T-helper 22 cell (primary cell): Measurements from ENCODE around the gene FABP2.
"Not testable (repeated sequence)": the region's sequence is repeated elsewhere in the genome, so short reads cannot be mapped to it uniquely, and the experiment has no call there.

ENCODE experiments used
- DNase-seq: peaks from one replicate; pipeline ENCODE4 v3.0.0-alpha.2; 2020; ENCODE audit warnings: low read depth

Gene FABP2

GRCh38 chr4:119310826-119311225 is 11.1 kb downstream of the FABP2 start:
- DNase-seq: no peak

GRCh38 chr4:119307606-119308005 is 14.3 kb downstream of the FABP2 start:
- DNase-seq: no peak

GRCh38 chr4:119304431-119304830 is 17.5 kb downstream of the FABP2 start:
- no peak for DNase-seq

- DNase-seq: no peak
Measured at GRCh38 chr4:119303587-119304305, 18.2 kb downstream of the FABP2 start.

- no peak for DNase-seq
Measured at GRCh38 chr4:119302073-119302832, 19.7 kb downstream of the FABP2 start.

GRCh38 chr4:119300101-119300978 is 21.6 kb downstream of the FABP2 start:
- DNase-seq: peak; percentile 76

GRCh38 chr4:119299741-119300100 is 22.2 kb downstream of the FABP2 start:
- no peak for DNase-seq

GRCh38 chr4:119299260-119299671 is 22.7 kb downstream of the FABP2 start:
- no peak for DNase-seq

- DNase-seq: no peak
Measured at GRCh38 chr4:119297795-119298194, 24.1 kb downstream of the FABP2 start.

GRCh38 chr4:119296356-119296755 is 25.6 kb downstream of the FABP2 start:
- DNase-seq: no peak

- no peak for DNase-seq
Measured at GRCh38 chr4:119290598-119290997, 31.3 kb downstream of the FABP2 start.

- no peak for DNase-seq
Measured at GRCh38 chr4:119289313-119289712, 32.6 kb downstream of the FABP2 start.

GRCh38 chr4:119286377-119287002 is 35.4 kb downstream of the FABP2 start:
- DNase-seq: no peak

- no peak for DNase-seq
Measured at GRCh38 chr4:119284876-119285780, 36.8 kb downstream of the FABP2 start.

GRCh38 chr4:119281393-119281792 is 40.5 kb downstream of the FABP2 start:
- DNase-seq: no peak

- not testable (repeated sequence) for DNase-seq
Measured at GRCh38 chr4:119279945-119280344, 42.0 kb downstream of the FABP2 start.

GRCh38 chr4:119279541-119279940 is 42.4 kb downstream of the FABP2 start:
- DNase-seq: not testable (repeated sequence)

- no peak for DNase-seq
Measured at GRCh38 chr4:119271361-119272085, 50.4 kb downstream of the FABP2 start.

- DNase-seq: no peak
Measured at GRCh38 chr4:119268466-119268865, 53.5 kb downstream of the FABP2 start.
